ENCODE results near the gene OSBPL3.
"Not testable (repeated sequence)": the region's sequence is repeated elsewhere in the genome, so short reads cannot be mapped to it uniquely, and the experiment has no call there.

The OSBPL3 gene

DNA sequence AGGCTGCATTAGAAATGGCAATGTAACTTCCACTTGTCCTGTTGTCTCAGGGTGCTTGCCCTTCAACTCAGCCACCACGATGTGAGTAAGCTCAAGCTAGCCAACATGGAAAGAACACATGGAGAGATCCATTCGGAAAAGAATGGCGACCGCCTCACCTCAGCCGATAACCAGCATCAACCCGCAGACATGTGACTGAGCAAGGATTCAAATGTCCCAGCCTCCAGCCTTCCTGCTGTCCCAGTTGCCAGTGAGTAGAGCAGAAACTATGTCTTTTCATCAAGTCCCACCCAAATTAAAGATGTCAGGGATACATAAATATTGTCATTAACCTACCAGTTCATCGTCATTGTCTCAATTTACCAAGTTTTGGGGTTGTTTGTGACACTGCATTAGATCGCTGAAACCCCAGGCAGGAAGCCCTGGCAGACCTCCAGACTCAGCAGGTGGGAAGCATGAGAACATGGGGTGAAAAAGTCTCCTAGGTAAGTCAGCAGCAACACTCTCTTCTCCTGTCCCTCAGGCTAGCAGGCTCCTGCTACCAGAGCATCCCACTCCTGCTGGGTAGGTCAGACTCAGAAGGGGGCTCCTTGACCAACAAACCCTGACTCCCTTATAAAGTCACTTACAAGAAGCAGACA, 67.0 kb downstream of the OSBPL3 start:
- Histone ChIP-seq H3K9ac (ENCODE audit: low read depth, low read length) (no peak overlapping the region), H3K4me1 (ENCODE audit: insufficient read depth, low read length) (peaks cover 8% of the 10 kb centered on the region; the same call in 1 of the 2 replicates), H3K9me3 (ENCODE audit: control insufficient read depth, insufficient read depth, low read length) (no peaks in the 10 kb centered on the region), H3K36me3 (ENCODE audit: insufficient read depth, low read length) (no peaks in the 10 kb centered on the region)

DNA sequence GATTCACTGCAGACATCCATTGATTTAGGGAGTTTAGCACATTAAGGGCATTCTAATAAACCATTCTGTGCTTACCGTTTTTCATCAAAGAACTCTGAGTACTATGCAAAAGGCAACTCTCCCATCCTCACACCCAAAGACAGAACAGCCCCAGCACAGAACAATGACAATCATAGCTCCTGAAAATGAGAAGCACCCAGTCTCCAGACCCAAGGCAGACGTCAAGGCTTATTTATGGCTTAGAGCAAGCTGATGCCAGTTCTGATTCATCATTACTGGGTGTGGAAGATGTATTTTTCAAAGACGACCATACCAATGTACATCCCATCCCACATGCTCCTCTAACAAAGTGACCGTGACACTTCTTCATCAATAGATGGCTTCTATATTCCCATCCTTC, 67.6 kb downstream of the OSBPL3 start:
- no peak overlapping the region for H3K9ac ChIP-seq (ENCODE audit: low read depth, low read length)
- no peaks in the 10 kb centered on the region for H3K9me3 ChIP-seq (ENCODE audit: control insufficient read depth, insufficient read depth, low read length)
- no peaks in the 10 kb centered on the region for H3K36me3 ChIP-seq (ENCODE audit: insufficient read depth, low read length)
- H3K4me1 ChIP-seq (ENCODE audit: insufficient read depth, low read length): peaks cover 8% of the 10 kb centered on the region; the same call in 1 of the 2 replicates

DNA sequence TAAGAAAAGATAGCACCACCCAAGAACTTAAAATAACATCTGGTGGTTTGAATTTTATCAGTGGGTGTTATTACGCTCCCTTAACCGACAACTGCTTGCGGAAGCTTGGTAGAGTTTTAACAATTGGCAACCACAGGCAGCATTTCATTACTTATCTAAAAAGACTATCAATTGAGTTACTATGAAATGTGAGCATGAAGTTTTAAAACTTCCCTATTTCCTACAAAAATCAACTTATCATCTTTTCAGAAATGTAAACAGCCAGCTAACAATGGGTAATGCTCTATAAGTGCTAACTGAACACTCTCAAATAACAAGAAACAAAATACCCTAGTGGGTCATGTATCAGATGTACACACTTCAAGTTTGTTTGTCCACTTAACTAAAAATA, 68.8 kb downstream of the OSBPL3 start:
- H3K9ac ChIP-seq (ENCODE audit: low read depth, low read length): no peak overlapping the region
- no peaks in the 10 kb centered on the region; the same call in 1 of the 2 replicates for H3K4me1 ChIP-seq (ENCODE audit: insufficient read depth, low read length)
- H3K36me3 ChIP-seq (ENCODE audit: insufficient read depth, low read length): no peaks in the 10 kb centered on the region
- H3K9me3 ChIP-seq (ENCODE audit: control insufficient read depth, insufficient read depth, low read length): no peaks in the 10 kb centered on the region

DNA sequence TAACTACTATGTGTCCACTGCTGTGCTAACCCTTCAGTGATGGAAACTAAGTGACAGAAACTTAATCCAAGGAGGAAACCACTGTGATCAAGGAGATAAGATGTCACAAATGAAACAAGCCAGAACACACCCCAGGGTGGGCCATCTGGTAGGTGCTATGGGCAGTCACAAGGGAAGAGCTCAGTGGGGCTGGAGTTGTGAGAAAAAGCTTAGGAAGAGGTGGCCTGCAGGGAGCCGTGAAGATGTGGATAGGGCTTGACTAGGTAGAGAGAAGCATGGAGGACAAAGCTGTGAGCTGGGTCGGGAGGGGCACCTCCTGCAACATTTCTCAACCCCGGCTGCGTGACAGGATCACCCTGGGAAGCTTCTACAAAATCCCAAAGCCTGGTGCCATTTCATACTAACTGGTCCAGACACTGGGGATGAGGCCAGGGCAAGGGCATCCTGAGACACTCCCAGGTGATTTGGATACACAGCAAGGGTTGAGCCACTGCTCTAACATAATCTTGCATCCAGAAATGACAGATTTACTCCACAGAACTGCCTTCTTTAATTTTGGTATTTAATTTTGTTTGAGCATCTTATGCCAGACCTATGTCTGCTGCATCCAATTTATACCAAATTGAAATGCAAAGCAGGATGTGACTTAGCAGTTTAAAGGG, 69.3 kb downstream of the OSBPL3 start:
- Histone ChIP-seq H3K36me3 (ENCODE audit: insufficient read depth, low read length) (no peaks in the 10 kb centered on the region), H3K4me1 (ENCODE audit: insufficient read depth, low read length) (no peaks in the 10 kb centered on the region; the same call in 1 of the 2 replicates), H3K9ac (ENCODE audit: low read depth, low read length) (no peak overlapping the region), H3K9me3 (ENCODE audit: control insufficient read depth, insufficient read depth, low read length) (no peaks in the 10 kb centered on the region)

DNA sequence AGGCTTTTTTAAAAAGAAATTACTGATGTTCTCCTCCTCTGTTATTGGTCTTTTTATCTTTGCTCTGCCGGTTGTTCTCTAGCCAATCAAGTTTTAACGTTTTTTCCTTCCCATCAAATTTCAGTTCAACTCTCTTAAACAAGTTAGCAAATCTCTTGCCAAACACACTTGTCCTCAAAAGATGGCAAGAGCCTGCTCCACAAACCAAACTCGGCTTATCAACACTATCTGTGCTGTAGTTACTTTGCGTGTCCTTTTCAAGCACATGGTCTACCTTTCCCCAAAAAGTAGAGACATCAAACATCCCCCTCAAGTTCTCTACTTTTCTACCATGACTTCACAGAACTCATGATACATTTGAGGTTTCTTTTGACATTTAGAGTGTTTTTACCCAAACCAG, 71.3 kb downstream of the OSBPL3 start:
- Histone ChIP-seq H3K9me3 (ENCODE audit: control insufficient read depth, insufficient read depth, low read length) (no peaks in the 10 kb centered on the region), H3K4me1 (ENCODE audit: insufficient read depth, low read length) (no peaks in the 10 kb centered on the region; the same call in 1 of the 2 replicates), H3K9ac (ENCODE audit: low read depth, low read length) (no peak overlapping the region), H3K36me3 (ENCODE audit: insufficient read depth, low read length) (no peaks in the 10 kb centered on the region)

DNA sequence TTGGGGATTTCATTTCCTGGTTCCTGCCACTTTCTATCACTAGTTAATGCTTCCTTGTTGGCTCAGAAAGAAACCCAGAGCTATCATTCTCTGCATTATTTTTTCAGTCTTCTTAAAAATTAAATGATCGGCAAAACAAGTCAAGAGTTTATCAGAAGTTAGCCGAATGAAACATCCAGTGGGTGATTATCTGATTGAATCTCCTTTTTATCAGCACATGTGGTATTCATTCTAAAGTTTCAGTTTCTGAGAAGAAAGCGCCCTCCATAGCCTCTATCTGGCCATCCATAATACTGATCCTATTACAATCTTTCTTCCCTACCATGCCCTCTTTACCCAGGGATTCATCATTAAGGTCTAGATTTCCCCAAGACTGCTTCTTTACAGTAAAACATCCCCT, 71.8 kb downstream of the OSBPL3 start:
- Histone ChIP-seq H3K36me3 (ENCODE audit: insufficient read depth, low read length) (no peaks in the 10 kb centered on the region), H3K9ac (ENCODE audit: low read depth, low read length) (no peak overlapping the region), H3K9me3 (ENCODE audit: control insufficient read depth, insufficient read depth, low read length) (no peaks in the 10 kb centered on the region), H3K4me1 (ENCODE audit: insufficient read depth, low read length) (no peaks in the 10 kb centered on the region; the same call in 1 of the 2 replicates)

DNA sequence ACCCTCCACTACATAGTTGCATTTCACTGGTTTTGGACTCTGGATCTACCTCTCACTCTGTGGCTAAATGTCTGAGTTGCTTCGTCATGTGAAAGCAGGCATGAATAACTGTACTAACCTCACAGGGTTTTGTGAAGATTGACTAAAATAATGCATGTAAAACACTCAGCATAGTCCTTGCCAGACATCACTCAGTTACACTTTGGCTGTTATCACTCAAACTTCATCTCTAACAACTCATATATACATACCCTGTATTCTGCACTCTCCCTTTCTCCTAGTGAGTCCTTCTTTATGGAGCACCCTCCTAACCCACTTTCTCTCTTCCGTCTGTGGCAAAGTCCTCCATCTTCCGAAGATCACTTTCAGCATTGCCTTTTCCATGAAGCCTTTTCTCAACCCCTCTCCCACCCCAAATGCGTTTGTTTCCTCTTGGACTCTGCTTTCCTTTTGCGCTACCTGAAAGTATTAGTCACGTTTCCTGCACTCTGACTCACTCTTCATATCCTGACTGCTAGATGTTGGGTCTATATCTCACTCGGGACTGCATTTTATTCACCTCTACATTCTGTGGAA, 72.6 kb downstream of the OSBPL3 start:
- H3K9ac ChIP-seq (ENCODE audit: low read depth, low read length): no peak overlapping the region
- no peaks in the 10 kb centered on the region for H3K9me3 ChIP-seq (ENCODE audit: control insufficient read depth, insufficient read depth, low read length)
- H3K4me1 ChIP-seq (ENCODE audit: insufficient read depth, low read length): no peaks in the 10 kb centered on the region; the same call in 1 of the 2 replicates
- no peaks in the 10 kb centered on the region for H3K36me3 ChIP-seq (ENCODE audit: insufficient read depth, low read length)

DNA sequence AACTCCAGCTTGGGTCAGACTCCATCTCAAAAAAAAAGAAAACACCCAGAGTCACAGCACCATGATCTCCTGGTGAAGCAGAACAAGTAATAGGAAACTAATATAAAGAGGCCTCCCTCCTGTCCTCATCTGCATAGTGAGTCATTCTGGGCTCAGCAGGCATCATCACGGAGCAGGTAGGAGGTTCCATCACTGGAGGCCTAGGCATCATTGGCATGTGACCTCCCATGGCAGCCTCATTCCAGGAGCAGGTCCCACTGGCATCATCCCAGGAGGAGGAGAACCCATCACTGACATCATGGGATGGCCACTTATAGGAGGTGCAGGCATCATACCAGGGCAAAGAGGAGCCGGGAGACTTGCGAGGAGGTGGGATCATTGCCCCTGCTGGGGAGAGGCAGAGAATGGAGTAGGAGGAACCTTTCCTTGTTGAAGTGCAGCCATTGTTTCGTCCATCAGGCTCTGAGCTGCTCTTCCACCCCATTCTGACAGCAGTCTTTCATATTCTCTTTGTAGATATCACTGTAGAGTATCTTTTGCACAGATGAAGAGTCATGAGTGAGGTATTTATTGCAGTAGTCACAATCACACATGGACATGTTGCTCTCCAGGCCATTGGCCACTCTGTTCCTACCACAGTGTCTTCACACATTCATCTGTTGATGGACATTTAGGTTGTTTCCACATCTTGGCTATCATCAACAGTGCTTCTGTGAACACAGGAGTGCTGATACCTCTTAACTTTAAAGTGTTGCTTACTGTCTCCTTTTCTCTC, 73.8 kb downstream of the OSBPL3 start:
- Histone ChIP-seq H3K9ac (ENCODE audit: low read depth, low read length) (no peak overlapping the region), H3K9me3 (ENCODE audit: control insufficient read depth, insufficient read depth, low read length) (no peaks in the 10 kb centered on the region), H3K4me1 (ENCODE audit: insufficient read depth, low read length) (no peaks in the 10 kb centered on the region; the same call in 1 of the 2 replicates), H3K36me3 (ENCODE audit: insufficient read depth, low read length) (no peaks in the 10 kb centered on the region)

DNA sequence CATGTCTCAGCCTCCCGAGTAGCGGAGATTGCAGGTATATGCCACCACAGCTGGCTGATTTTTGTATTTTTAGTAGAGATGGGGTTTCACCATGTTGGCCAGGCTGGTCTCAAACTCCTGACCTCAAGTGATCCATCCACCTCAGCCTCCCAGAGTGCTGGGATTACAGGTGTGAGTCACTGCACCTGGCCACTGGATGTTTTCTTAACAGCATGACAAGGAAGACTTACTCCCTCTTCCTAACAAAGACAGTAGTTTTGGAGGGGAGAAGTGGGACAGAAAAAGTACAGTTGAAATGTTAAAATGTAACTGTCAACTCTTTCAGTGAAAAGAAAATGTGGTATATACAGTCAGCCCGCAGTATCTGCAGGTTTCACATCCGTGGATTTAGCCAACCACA, 76.0 kb downstream of the OSBPL3 start:
- H3K36me3 ChIP-seq (ENCODE audit: insufficient read depth, low read length); H3K4me1 ChIP-seq (ENCODE audit: insufficient read depth, low read length); H3K9ac ChIP-seq (ENCODE audit: low read depth, low read length); H3K9me3 ChIP-seq (ENCODE audit: control insufficient read depth, insufficient read depth, low read length): not testable (repeated sequence)

DNA sequence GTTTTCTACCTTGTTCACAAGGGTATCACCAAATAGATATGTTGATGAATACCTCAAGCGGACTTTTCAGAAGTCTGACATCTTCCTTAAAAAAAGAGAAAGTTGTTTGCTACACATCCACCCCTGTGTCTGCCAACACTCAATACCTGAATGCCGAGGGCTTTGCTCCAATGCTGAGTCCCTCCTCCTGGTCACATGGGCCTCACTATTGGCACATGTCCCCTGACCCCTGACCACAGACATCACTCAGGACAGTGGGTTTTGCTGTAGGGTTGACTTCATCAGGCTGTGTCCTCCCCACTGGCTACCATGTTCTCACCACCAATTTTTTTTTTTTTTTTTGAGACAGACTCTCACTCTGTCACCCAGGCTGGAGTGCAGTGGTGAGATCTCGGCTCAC, 76.4 kb downstream of the OSBPL3 start:
- H3K9ac ChIP-seq (ENCODE audit: low read depth, low read length): no peak overlapping the region
- H3K4me1 ChIP-seq (ENCODE audit: insufficient read depth, low read length): no peaks in the 10 kb centered on the region; the same call in 1 of the 2 replicates
- no peaks in the 10 kb centered on the region for H3K9me3 ChIP-seq (ENCODE audit: control insufficient read depth, insufficient read depth, low read length)
- H3K36me3 ChIP-seq (ENCODE audit: insufficient read depth, low read length): no peaks in the 10 kb centered on the region

DNA sequence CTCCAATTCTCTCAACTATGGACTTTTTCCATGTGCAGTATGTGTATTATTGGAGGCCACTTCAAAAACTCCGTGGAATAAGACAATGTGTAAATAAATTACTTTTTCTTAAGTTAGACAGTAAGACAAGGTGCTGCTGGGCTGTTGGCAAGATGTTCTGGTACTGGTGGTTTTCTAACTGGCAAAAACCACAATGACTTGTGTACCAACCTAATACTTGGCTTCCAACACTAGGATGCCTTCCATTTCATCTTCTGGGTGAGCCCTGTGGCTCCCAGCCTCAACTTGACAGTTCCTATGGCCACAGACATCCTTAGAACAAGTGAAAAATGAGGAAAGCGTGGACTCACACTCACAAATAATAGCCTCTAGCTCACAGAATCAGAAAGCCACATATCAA, 77.0 kb downstream of the OSBPL3 start:
- H3K36me3 ChIP-seq (ENCODE audit: insufficient read depth, low read length): no peaks in the 10 kb centered on the region
- H3K4me1 ChIP-seq (ENCODE audit: insufficient read depth, low read length): no peaks in the 10 kb centered on the region; the same call in 1 of the 2 replicates
- no peak overlapping the region for H3K9ac ChIP-seq (ENCODE audit: low read depth, low read length)
- H3K9me3 ChIP-seq (ENCODE audit: control insufficient read depth, insufficient read depth, low read length): no peaks in the 10 kb centered on the region

DNA sequence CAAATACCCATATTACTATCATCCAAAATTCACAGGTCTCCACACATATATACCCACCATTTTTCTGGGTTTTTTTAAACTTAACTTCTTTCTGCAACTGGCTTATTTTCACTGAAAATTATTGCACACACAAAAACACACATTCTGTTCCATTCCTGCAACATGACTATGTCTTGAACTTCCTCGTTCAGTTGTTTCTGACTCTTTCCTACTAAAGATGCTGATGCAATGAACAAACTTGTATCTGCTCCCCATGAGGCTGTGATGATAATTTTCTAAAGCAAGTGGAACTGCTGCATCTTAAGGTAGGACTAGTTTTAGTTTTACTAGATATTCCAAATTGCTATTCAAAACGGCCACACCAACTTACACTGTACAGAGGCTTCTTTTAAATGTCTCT, 77.7 kb downstream of the OSBPL3 start:
- H3K9me3 ChIP-seq (ENCODE audit: control insufficient read depth, insufficient read depth, low read length): no peaks in the 10 kb centered on the region
- H3K4me1 ChIP-seq (ENCODE audit: insufficient read depth, low read length): no peaks in the 10 kb centered on the region
- no peak overlapping the region for H3K9ac ChIP-seq (ENCODE audit: low read depth, low read length)
- no peaks in the 10 kb centered on the region for H3K36me3 ChIP-seq (ENCODE audit: insufficient read depth, low read length)

DNA sequence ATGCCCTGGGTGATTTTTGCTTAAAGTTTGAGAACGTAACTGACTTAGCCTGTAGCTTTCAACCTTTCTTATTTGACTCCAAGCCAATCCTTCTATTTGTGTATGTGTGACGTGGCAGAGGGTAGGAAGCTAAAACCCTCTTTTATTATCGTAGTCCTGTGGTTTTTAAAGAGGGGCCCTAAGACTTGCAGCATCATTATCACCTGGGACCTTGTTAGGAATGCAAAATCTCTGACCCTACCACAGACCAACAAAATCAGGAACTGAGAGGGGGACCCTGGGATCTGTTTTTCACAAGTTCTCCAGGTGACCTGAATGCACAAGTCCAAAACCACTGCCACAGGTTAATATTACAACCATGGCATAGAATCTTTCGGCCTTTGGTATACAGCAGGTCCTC, 80.1 kb downstream of the OSBPL3 start:
- Histone ChIP-seq H3K36me3 (ENCODE audit: insufficient read depth, low read length) (no peaks in the 10 kb centered on the region), H3K9me3 (ENCODE audit: control insufficient read depth, insufficient read depth, low read length) (no peaks in the 10 kb centered on the region), H3K9ac (ENCODE audit: low read depth, low read length) (no peak overlapping the region), H3K4me1 (ENCODE audit: insufficient read depth, low read length) (no peaks in the 10 kb centered on the region; the same call in 1 of the 2 replicates)

DNA sequence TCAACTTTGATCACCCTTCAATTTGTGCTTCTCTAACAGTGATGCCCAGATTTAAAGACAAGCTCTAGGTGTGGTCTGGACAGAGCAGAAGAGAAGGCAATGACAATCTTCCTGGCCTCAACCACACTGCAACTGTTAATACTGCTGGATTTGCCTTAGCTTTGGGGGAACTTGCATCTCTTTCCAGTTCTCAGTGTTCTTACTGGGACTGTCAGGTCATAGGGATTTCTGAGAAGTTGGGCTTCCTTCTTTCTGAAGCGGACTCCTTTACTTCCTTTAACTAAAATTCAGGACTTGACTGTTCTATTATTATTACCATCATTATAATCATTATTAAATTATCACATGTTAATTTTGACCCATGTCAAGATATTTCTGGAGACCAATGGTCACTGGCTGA, 80.8 kb downstream of the OSBPL3 start:
- no peak overlapping the region for H3K9ac ChIP-seq (ENCODE audit: low read depth, low read length)
- no peaks in the 10 kb centered on the region for H3K9me3 ChIP-seq (ENCODE audit: control insufficient read depth, insufficient read depth, low read length)
- H3K4me1 ChIP-seq (ENCODE audit: insufficient read depth, low read length): peaks cover 4% of the 10 kb centered on the region; the same call in 1 of the 2 replicates
- no peaks in the 10 kb centered on the region for H3K36me3 ChIP-seq (ENCODE audit: insufficient read depth, low read length)

Data from ES-I3 (cell line).